Mesendoderm (in vitro differentiated cells): ENCODE data around the gene OR4F6.
"Not testable (repeated sequence)": the region's sequence is repeated elsewhere in the genome, so short reads cannot be mapped to it uniquely, and the experiment has no call there.

Source experiments
- DNase-seq: peaks from one replicate; pipeline ENCODE4 v3.0.0; 2013
- H2AK5ac ChIP-seq: 2 replicates; pipeline ENCODE4 v1.6.1; 2013; ENCODE audit warnings: low read length, inconsistent platforms
- H2BK120ac ChIP-seq: 2 replicates; pipeline ENCODE4 v1.6.1; 2013; ENCODE audit warnings: low read depth, mild to moderate bottlenecking, low read length, moderate library complexity, mixed read lengths
- H2BK15ac ChIP-seq: replicated peaks from 2 replicates; pipeline ENCODE4 v1.6.1; 2013; ENCODE audit warnings: low read depth, mild to moderate bottlenecking, moderate library complexity
- H2BK5ac ChIP-seq: 2 replicates; pipeline ENCODE4 v1.6.1; 2013; ENCODE audit warnings: low read length, inconsistent platforms
- H3K18ac ChIP-seq: 2 replicates; pipeline ENCODE4 v1.6.1; 2013; ENCODE audit warnings: mild to moderate bottlenecking, low read length, mixed read lengths
- H3K23ac ChIP-seq: one replicate; pipeline ENCODE4 v1.6.1; 2013; ENCODE audit warnings: low read length
- H3K27ac ChIP-seq: 2 replicates; pipeline ENCODE4 v1.5.1; 2013; ENCODE audit warnings: low read depth, mild to moderate bottlenecking, inconsistent platforms, low read length, moderate library complexity
- H3K27me3 ChIP-seq: 2 replicates; pipeline ENCODE4 v1.6.1; 2013; ENCODE audit warnings: low read length, control low read depth, mild to moderate bottlenecking, inconsistent platforms; ENCODE audit not compliant: insufficient read depth, poor library complexity
- H3K36me3 ChIP-seq: 2 replicates; pipeline ENCODE4 v1.6.1; 2013; ENCODE audit warnings: low read length, inconsistent platforms; ENCODE audit not compliant: control insufficient read depth, insufficient read depth
- H3K4ac ChIP-seq: one replicate; pipeline ENCODE4 v1.6.1; 2013; ENCODE audit warnings: low read depth, mild to moderate bottlenecking, low read length, moderate library complexity
- H3K4me1 ChIP-seq: 2 replicates; pipeline ENCODE4 v1.6.1; 2013; ENCODE audit warnings: low read depth, low read length, inconsistent platforms; ENCODE audit not compliant: control insufficient read depth
- H3K4me2 ChIP-seq: 2 replicates; pipeline ENCODE4 v1.6.1; 2013; ENCODE audit warnings: low read length
- H3K4me3 ChIP-seq: 2 replicates; pipeline ENCODE4 v1.5.1; 2013; ENCODE audit warnings: mild to moderate bottlenecking, low read length
- H3K56ac ChIP-seq: one replicate; pipeline ENCODE4 v1.6.1; 2013; ENCODE audit warnings: low read length
- H3K79me1 ChIP-seq: 2 replicates; pipeline ENCODE4 v1.6.1; 2013; ENCODE audit warnings: low read length, inconsistent platforms
- H3K79me2 ChIP-seq: 2 replicates; pipeline ENCODE4 v1.6.1; 2013; ENCODE audit warnings: mild to moderate bottlenecking, low read length; ENCODE audit not compliant: control insufficient read depth, insufficient read depth
- H3K9ac ChIP-seq: 2 replicates; pipeline ENCODE4 v1.6.1; 2013; ENCODE audit warnings: low read length, inconsistent platforms
- H4K5ac ChIP-seq: one replicate; pipeline ENCODE4 v1.6.1; 2013; ENCODE audit warnings: low read length
- H4K8ac ChIP-seq: one replicate; pipeline ENCODE4 v1.6.1; 2013; ENCODE audit warnings: low read depth, mild to moderate bottlenecking, control low read depth, low read length, moderate library complexity
- WGBS: extraction: QIAGEN DNeasy Blood & Tissue Kit; methylation state at CpG from one replicate; pipeline ENCODE4 v1.1.7; 2013; ENCODE audit warnings: low lambda C conversion rate, missing lambda C conversion rate; ENCODE audit not compliant: insufficient coverage; ENCODE audit errors: extremely low coverage; 5-methylcytosine and 5-hydroxymethylcytosine counted together

The OR4F6 gene

GRCh38 chr15:101784644-101785043 lies 18.7 kb upstream of the OR4F6 start:
- no peak overlapping the region for H3K4ac ChIP-seq
- WGBS: no CpG with 5 or more reads among the region's 2 CpGs
- no peak overlapping the region for H3K23ac ChIP-seq
- no peaks in the 10 kb centered on the region for H3K4me1 ChIP-seq
- no peak overlapping the region for H3K4me3 ChIP-seq
- no peak overlapping the region for H2BK5ac ChIP-seq
- no peaks in the 10 kb centered on the region for H3K79me1 ChIP-seq
- H2AK5ac ChIP-seq: no peak overlapping the region
- no peaks in the 10 kb centered on the region for H3K27me3 ChIP-seq
- H4K8ac ChIP-seq: no peak overlapping the region
- H3K4me2 ChIP-seq: no peak overlapping the region
- H4K5ac ChIP-seq: no peak overlapping the region
- no peak overlapping the region for H3K9ac ChIP-seq
- no peaks in the 10 kb centered on the region for H3K79me2 ChIP-seq
- H3K36me3 ChIP-seq: no peaks in the 10 kb centered on the region
- no peak overlapping the region for H2BK120ac ChIP-seq
- H3K18ac ChIP-seq: no peak overlapping the region
- DNase-seq: no peak
- H3K27ac ChIP-seq: no peak overlapping the region
- no peak overlapping the region for H3K56ac ChIP-seq
- H2BK15ac ChIP-seq: no peak overlapping the region

GRCh38 chr15:101786422-101786821 lies 16.9 kb upstream of the OR4F6 start:
- H3K79me2 ChIP-seq, H2BK5ac ChIP-seq, H3K4me1 ChIP-seq, H3K4ac ChIP-seq, H3K56ac ChIP-seq, H4K5ac ChIP-seq, H3K36me3 ChIP-seq, H3K18ac ChIP-seq, H3K27me3 ChIP-seq, DNase-seq, H2AK5ac ChIP-seq, H2BK15ac ChIP-seq, H3K9ac ChIP-seq, H3K79me1 ChIP-seq, H3K23ac ChIP-seq, H3K4me2 ChIP-seq, H2BK120ac ChIP-seq, H3K27ac ChIP-seq, H4K8ac ChIP-seq, H3K4me3 ChIP-seq: not testable (repeated sequence)
- WGBS: no CpG with 5 or more reads among the region's 2 CpGs

DNA sequence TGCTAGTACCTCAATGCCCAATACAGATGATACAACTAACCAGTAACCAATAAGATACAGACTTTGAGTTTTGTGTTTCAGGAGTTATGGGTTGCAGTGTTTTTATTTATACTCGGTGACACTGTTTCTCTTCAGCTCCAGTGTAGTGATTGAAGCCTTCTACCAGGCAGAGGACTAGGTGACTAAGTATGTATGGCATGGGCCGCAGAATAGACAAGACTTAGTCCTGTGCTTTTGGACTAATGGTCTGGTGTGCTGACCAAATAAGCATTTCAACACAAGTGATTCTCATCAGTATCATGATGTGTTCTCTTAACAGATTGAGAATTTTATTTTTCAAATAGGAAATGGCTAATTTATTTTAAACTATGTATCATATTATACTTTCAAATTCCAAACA lies 15.3 kb upstream of the OR4F6 start:
- not testable (repeated sequence) for H3K4me1 ChIP-seq, H3K36me3 ChIP-seq, H3K27ac ChIP-seq, H4K8ac ChIP-seq, H2BK5ac ChIP-seq, H3K79me1 ChIP-seq, H3K56ac ChIP-seq, H3K4me3 ChIP-seq, H3K9ac ChIP-seq, H3K18ac ChIP-seq, DNase-seq, H4K5ac ChIP-seq, H2BK120ac ChIP-seq, H3K23ac ChIP-seq, H3K79me2 ChIP-seq, H2BK15ac ChIP-seq, H3K4ac ChIP-seq, H3K4me2 ChIP-seq, H3K27me3 ChIP-seq, H2AK5ac ChIP-seq
- no CpG with 5 or more reads among the region's 2 CpGs for WGBS

DNA sequence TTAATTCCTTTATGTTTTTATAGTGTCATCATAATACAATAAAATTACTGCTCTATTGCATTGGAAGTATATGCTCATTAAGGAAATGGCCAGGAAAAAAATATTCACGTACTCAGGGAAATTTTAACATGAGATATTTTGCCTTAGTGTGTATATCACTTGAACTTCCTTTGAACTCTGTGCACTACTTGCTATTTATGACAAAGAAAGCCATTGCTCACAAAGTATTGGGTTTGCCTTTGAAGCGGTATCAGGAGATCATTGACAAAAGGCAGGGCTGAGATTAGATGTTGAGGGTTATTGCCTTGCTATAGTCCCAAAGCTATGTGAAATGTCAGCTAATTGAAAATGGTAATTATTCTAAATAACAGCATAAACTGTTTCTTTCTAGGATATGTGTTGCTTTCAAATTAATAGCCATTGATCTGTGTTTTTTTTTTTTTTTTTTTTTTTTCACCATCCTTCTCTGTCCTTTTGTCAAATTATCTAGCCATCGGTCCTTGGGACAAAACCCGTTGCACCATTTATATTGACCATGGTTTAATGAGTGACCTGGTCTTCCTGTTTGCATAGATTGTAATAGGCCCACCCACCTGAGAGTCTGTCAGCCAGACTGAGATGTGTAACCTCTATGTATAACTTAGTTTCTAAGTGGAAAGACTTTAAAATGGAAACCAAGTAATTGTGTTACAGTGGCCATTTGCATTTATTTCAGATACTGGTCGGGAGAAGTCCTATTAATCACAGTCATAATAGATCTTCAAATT lies 14.6 kb upstream of the OR4F6 start:
- H3K27ac ChIP-seq: not testable (repeated sequence)

GRCh38 chr15:101790748-101791147 lies 12.6 kb upstream of the OR4F6 start:
- no CpG with 5 or more reads among the region's 4 CpGs for WGBS
- not testable (repeated sequence) for H3K23ac ChIP-seq, H3K27me3 ChIP-seq, DNase-seq, H2BK120ac ChIP-seq, H4K8ac ChIP-seq, H3K36me3 ChIP-seq, H2BK15ac ChIP-seq, H3K18ac ChIP-seq, H3K4ac ChIP-seq, H3K9ac ChIP-seq, H3K79me1 ChIP-seq, H3K27ac ChIP-seq, H2BK5ac ChIP-seq, H2AK5ac ChIP-seq, H4K5ac ChIP-seq, H3K79me2 ChIP-seq, H3K4me3 ChIP-seq, H3K4me2 ChIP-seq, H3K4me1 ChIP-seq, H3K56ac ChIP-seq

More for the DNA sequence above, 14.6 kb upstream of the OR4F6 start:
- not testable (repeated sequence) for H3K4ac ChIP-seq, H3K79me2 ChIP-seq, H3K36me3 ChIP-seq, H2AK5ac ChIP-seq, H3K18ac ChIP-seq, H2BK15ac ChIP-seq, DNase-seq, H3K4me3 ChIP-seq, H3K56ac ChIP-seq, H2BK5ac ChIP-seq, H3K79me1 ChIP-seq, H4K5ac ChIP-seq, H3K4me1 ChIP-seq, H3K23ac ChIP-seq, H3K27me3 ChIP-seq, H3K9ac ChIP-seq, H2BK120ac ChIP-seq, H4K8ac ChIP-seq, H3K4me2 ChIP-seq
- whole genome bisulfite sequencing: no CpG with 5 or more reads among the region's 5 CpGs

DNA sequence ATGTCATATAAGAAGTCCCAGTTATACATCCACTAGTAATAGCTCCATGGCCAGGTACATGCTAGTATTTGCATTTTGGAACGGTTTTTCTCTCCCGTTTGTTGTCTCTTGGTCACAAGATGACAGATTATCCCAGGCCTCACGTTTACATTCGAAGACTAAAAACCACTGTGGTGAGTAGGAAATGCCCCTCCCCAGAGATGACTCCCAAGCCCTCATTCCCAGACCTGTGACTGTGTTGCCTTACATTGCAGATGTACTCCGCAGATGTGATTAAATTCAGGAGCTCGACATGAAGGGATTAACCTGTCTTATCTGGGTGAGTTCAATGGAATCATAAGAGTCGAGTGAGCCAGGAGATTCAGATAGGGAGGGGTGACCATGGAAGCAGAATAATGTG lies 9.3 kb upstream of the OR4F6 start:
- H2AK5ac ChIP-seq, H3K27me3 ChIP-seq, H3K4me3 ChIP-seq, H2BK5ac ChIP-seq, H3K4ac ChIP-seq, H3K4me2 ChIP-seq, H3K4me1 ChIP-seq, H3K79me2 ChIP-seq, H2BK15ac ChIP-seq, H3K9ac ChIP-seq, H3K79me1 ChIP-seq, H2BK120ac ChIP-seq, DNase-seq, H4K8ac ChIP-seq, H4K5ac ChIP-seq, H3K23ac ChIP-seq, H3K18ac ChIP-seq, H3K27ac ChIP-seq, H3K36me3 ChIP-seq, H3K56ac ChIP-seq: not testable (repeated sequence)
- WGBS: no CpG with 5 or more reads among the region's 7 CpGs
